Erythroblast (primary cell): Measurements from ENCODE around the gene BUD23.

Source experiments
- GATA1 ChIP-seq: IDR thresholded peaks from 2 replicates; pipeline ENCODE4 v1.6.1; 2011; ENCODE audit warnings: low read depth, mild to moderate bottlenecking, control low read depth, low read length, moderate library complexity
- POLR2A ChIP-seq: IDR thresholded peaks from 2 replicates; pipeline ENCODE4 v1.6.1; 2011; ENCODE audit warnings: mild to moderate bottlenecking, low read length

DNA sequence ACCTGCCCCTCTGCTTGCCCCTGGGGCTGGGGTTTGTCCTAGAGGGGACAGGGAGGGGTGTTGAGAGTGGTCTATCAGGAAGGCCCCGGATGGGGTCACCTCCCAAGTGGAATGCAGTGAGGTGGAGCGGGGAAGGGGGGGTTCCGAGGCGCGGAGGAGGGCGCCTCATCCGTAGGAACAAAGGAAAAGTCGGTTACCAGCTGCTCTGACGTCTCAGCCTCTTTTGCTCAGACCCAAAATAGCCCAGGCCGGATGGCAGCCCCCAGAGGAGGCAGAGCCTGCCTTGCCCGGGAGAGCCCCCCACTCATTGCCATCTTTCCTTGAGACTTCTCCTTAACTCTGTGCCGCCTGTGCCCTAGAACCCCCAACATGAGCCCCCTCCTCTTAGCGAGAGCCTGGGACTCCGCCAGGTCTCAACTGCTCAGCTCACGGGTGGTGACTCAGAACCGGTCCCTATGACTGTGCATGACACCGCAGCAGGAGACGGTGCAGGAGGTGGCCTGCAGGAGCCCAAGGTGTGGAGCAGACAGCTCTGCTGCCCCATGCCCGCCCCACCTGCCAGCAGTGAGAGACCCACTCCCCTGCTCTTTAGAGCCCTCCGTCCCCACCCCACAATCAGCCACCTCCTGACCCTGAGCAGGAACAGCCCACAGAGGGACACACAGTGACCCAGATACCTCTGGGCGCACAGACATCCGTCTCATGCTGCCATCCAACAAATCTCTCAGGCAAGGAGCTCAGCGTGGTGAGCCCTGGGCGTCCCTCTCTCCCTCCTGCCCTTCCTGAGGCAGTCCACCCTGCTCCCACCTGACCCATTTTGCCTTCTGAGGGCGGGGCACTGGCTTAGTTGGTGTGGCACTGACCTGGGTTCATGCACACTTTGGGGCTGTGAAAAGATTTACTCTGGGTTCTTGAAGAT is 23.0 kb downstream of the BUD23 start:
- TF ChIP-seq POLR2A (no peak), GATA1 (no peak)
